WTC11 (cell line): ENCODE data around the gene XRCC5. TPM values are rescaled to one million over a fixed set of nuclear protein-coding genes. Genes with fewer than 3 reads are reported as not detected.

ENCODE experiments used
- ATAC-seq: fragments of 200-7000 bp; cut with Tn5 transposase; 2 replicates; pipeline ENCODE4 v1.10.0; 2021; ENCODE audit warnings: mild to moderate bottlenecking, moderate library complexity
- CTCF ChIA-PET: fragments of 300-600 bp; sonication (Branson Sonifier 250); formaldehyde crosslinking; loops from one replicate; lab custom pipeline; 2021; ENCODE audit warnings: antibody characterized with exemption; lab: Charles Lee
- POLR2A ChIA-PET: fragments of 350-600 bp; sonication (Branson Sonifier 250); formaldehyde crosslinking; loops from one replicate; lab custom pipeline; 2021; ENCODE audit warnings: antibody characterized with exemption; lab: Charles Lee
- DNase-seq: peaks from one replicate; pipeline ENCODE4 v3.0.0; 2021; ENCODE audit warnings: low spot score
- H3K27ac Mint-ChIP-seq: 2 replicates; pipeline ENCODE4 v1.8.0; 2021; ENCODE audit warnings: mixed read lengths
- H3K27me3 Mint-ChIP-seq: 2 replicates; pipeline ENCODE4 v1.8.0; 2021; ENCODE audit warnings: low read depth, mild to moderate bottlenecking, moderate library complexity, mixed read lengths
- H3K36me3 Mint-ChIP-seq: 2 replicates; pipeline ENCODE4 v1.8.0; 2021; ENCODE audit warnings: mixed read lengths
- H3K4me1 Mint-ChIP-seq: 2 replicates; pipeline ENCODE4 v1.8.0; 2022; ENCODE audit warnings: mixed read lengths
- H3K4me3 Mint-ChIP-seq: 2 replicates; pipeline ENCODE4 v1.8.0; 2021; ENCODE audit warnings: mild to moderate bottlenecking, moderate library complexity, mixed read lengths
- H3K9me3 Mint-ChIP-seq: 2 replicates; pipeline ENCODE4 v1.8.0; 2021; ENCODE audit warnings: mixed read lengths
- ATF2 ChIP-seq: sonication (generic); formaldehyde crosslinking; IDR thresholded peaks from 2 replicates; pipeline ENCODE4 v1.8.1; 2022; ENCODE audit warnings: low read depth, missing genetic modification reagents, borderline replicate concordance
- CDX4 ChIP-seq: fragments of 250-450 bp; sonication (Bioruptor Pico); IDR thresholded peaks from 2 replicates; pipeline ENCODE4 v1.9.0; 2021; ENCODE audit warnings: moderate library complexity, mild to moderate bottlenecking, inconsistent platforms, borderline replicate concordance
- ETV6 ChIP-seq: sonication (generic); formaldehyde crosslinking; IDR thresholded peaks from 2 replicates; pipeline ENCODE4 v1.8.1; 2022; ENCODE audit warnings: mild to moderate bottlenecking, missing genetic modification reagents
- FOXJ3 ChIP-seq: sonication (generic); formaldehyde crosslinking; IDR thresholded peaks from 2 replicates; pipeline ENCODE4 v1.9.0; 2021; ENCODE audit warnings: missing genetic modification reagents, mild to moderate bottlenecking, borderline replicate concordance
- GRHL2 ChIP-seq: fragments of 250-450 bp; sonication (Bioruptor Pico); IDR thresholded peaks from 2 replicates; pipeline ENCODE4 v1.8.0; 2022; ENCODE audit warnings: mild to moderate bottlenecking, moderate library complexity; ENCODE audit not compliant: insufficient replicate concordance, severe bottlenecking
- IRF2 ChIP-seq: sonication (generic); formaldehyde crosslinking; IDR thresholded peaks from 2 replicates; pipeline ENCODE4 v1.8.0; 2022; ENCODE audit warnings: low read depth, missing genetic modification reagents, borderline replicate concordance
- KAT7 ChIP-seq: sonication (generic); formaldehyde crosslinking; IDR thresholded peaks from 2 replicates; pipeline ENCODE4 v1.8.1; 2023; ENCODE audit warnings: missing genetic modification reagents, mild to moderate bottlenecking, borderline replicate concordance
- MLX ChIP-seq: sonication (generic); formaldehyde crosslinking; IDR thresholded peaks from 2 replicates; pipeline ENCODE4 v1.8.1; 2023; ENCODE audit warnings: mild to moderate bottlenecking, missing genetic modification reagents, moderate library complexity
- MXD4 ChIP-seq: fragments of 250-450 bp; sonication (Bioruptor Pico); IDR thresholded peaks from 2 replicates; pipeline ENCODE4 v1.8.0; 2021; ENCODE audit warnings: mild to moderate bottlenecking, moderate library complexity, borderline replicate concordance
- NFYB ChIP-seq: sonication (generic); formaldehyde crosslinking; conservative IDR thresholded peaks from 2 replicates; pipeline ENCODE4 v1.8.0; 2022; ENCODE audit warnings: low read depth, missing genetic modification reagents
- NR1H2 ChIP-seq: sonication (generic); formaldehyde crosslinking; IDR thresholded peaks from 2 replicates; pipeline ENCODE4 v1.9.0; 2021; ENCODE audit warnings: mild to moderate bottlenecking, moderate library complexity, missing genetic modification reagents
- PREB ChIP-seq: sonication (generic); formaldehyde crosslinking; IDR thresholded peaks from 2 replicates; pipeline ENCODE4 v1.8.1; 2022; ENCODE audit warnings: mild to moderate bottlenecking, missing genetic modification reagents, moderate library complexity, borderline replicate concordance
- TEAD4 ChIP-seq: sonication (generic); formaldehyde crosslinking; IDR thresholded peaks from 2 replicates; pipeline ENCODE4 v1.8.0; 2022; ENCODE audit warnings: mild to moderate bottlenecking, missing genetic modification reagents
- ZBTB21 ChIP-seq: sonication (generic); formaldehyde crosslinking; IDR thresholded peaks from 2 replicates; pipeline ENCODE4 v1.8.1; 2023; ENCODE audit warnings: mild to moderate bottlenecking, missing genetic modification reagents, borderline replicate concordance
- ZNF121 ChIP-seq: sonication (generic); formaldehyde crosslinking; IDR thresholded peaks from 2 replicates; pipeline ENCODE4 v1.8.0; 2023; ENCODE audit warnings: missing genetic modification reagents
- ZNF263 ChIP-seq: sonication (generic); formaldehyde crosslinking; IDR thresholded peaks from 2 replicates; pipeline ENCODE4 v1.8.1; 2022; ENCODE audit warnings: low read depth, mild to moderate bottlenecking, moderate library complexity, missing genetic modification reagents
- ZNF423 ChIP-seq: fragments of 250-450 bp; sonication (Bioruptor Pico); IDR thresholded peaks from 2 replicates; pipeline ENCODE4 v2.1.2; 2022; ENCODE audit warnings: mild to moderate bottlenecking, moderate library complexity
- total RNA-seq: library from RNA; stranded (reverse); gene quantifications from 3 replicates; pipeline ENCODE4 v1.2.3, GENCODE V29; 2021
- TF ChIP-seq, protein P1 (sequence below): sonication (generic); formaldehyde crosslinking; IDR thresholded peaks from 2 replicates; pipeline ENCODE4 v1.8.1; 2023; ENCODE audit warnings: mild to moderate bottlenecking, missing genetic modification reagents, moderate library complexity
- TF ChIP-seq, protein P2 (sequence below): fragments of 200-600 bp; IDR thresholded peaks from 2 replicates; pipeline ENCODE4 v1.8.0; 2022; ENCODE audit warnings: antibody characterized with exemption

XRCC5 gene
- total RNA-seq, 1 experiment from 2014 or later = 522 TPM

GRCh38 chr2:216109962-216110614 is 940 bp downstream of the XRCC5 start:
- peak overlapping the region; percentile 99 for H3K27ac Mint-ChIP-seq
- TF ChIP-seq GRHL2 (no peak), KAT7 (no peak), ETV6 (no peak), ZBTB21 (CRISPR knock-in tag) (no peak), ZNF423 (CRISPR knock-in tag) (no peak)
- TF ChIP-seq, all 79 proteins: peak for 0
- ATAC-seq (no peak), DNase-seq (no peak)
- ChIA-PET POLR2A (interaction anchor here (3.5 kb wide), 1 partner anchor 28 kb away, joined by 46 read pairs; the partner anchor contains the start of genes PECR and TMEM169), CTCF (interaction anchor here (0.7 to 3.0 kb wide), 6 partner anchors 17 to 104 kb away, joined by 3 to 22 read pairs (median 4); partner anchors contain the start of genes PECR and TMEM169)
- Mint-ChIP-seq H3K36me3 (peaks cover 50% of the 10 kb centered on the region), H3K4me3 (peak overlapping the region; percentile 100), H3K9me3 (no peaks in the 10 kb centered on the region), H3K4me1 (peaks cover 53% of the 10 kb centered on the region), H3K27me3 (no peaks in the 10 kb centered on the region; the same call in 1 of the 2 replicates)

DNA sequence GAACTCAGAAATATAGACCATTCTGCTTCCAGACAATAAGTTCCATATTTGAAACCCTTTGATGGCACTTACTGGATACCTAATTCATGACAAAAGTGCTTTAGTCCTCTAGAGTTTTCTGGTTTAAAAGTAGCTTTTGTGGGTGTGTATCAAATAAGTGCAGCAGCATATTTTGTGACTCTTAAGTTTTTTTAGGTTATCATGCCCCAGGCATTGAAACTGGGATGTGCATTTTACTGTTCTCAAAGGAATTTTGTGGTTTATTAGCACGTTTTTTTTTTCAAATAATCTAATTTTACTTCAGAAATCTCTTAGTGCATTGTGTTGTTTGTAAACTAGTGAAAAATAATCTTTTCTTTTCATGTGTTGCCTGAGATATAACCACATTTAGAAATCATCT is 1.5 kb downstream of the XRCC5 start:
- ATAC-seq (no peak), DNase-seq (no peak)
- Mint-ChIP-seq H3K27ac (peak overlapping the region; percentile 99), H3K27me3 (no peaks in the 10 kb centered on the region; the same call in 1 of the 2 replicates), H3K4me1 (peaks cover 57% of the 10 kb centered on the region), H3K4me3 (peak overlapping the region; percentile 100), H3K9me3 (no peaks in the 10 kb centered on the region), H3K36me3 (peaks cover 55% of the 10 kb centered on the region)
- POLR2A ChIA-PET = interaction anchor here (3.5 kb wide), 1 partner anchor 28 kb away, joined by 46 read pairs; the partner anchor contains the start of genes PECR and TMEM169
- CTCF ChIA-PET = interaction anchor here (0.7 to 2.1 kb wide), 3 partner anchors 17 to 104 kb away, joined by 3 to 4 read pairs (median 4); no protein-coding TSS in a partner anchor
- TF ChIP-seq KAT7 (no peak), ATF2 (CRISPR knock-in tag) (no peak), IRF2 (CRISPR knock-in tag) (no peak)
- TF ChIP-seq, protein P1, sequence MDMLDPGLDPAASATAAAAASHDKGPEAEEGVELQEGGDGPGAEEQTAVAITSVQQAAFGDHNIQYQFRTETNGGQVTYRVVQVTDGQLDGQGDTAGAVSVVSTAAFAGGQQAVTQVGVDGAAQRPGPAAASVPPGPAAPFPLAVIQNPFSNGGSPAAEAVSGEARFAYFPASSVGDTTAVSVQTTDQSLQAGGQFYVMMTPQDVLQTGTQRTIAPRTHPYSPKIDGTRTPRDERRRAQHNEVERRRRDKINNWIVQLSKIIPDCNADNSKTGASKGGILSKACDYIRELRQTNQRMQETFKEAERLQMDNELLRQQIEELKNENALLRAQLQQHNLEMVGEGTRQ = no peak
- TF ChIP-seq, protein P2, sequence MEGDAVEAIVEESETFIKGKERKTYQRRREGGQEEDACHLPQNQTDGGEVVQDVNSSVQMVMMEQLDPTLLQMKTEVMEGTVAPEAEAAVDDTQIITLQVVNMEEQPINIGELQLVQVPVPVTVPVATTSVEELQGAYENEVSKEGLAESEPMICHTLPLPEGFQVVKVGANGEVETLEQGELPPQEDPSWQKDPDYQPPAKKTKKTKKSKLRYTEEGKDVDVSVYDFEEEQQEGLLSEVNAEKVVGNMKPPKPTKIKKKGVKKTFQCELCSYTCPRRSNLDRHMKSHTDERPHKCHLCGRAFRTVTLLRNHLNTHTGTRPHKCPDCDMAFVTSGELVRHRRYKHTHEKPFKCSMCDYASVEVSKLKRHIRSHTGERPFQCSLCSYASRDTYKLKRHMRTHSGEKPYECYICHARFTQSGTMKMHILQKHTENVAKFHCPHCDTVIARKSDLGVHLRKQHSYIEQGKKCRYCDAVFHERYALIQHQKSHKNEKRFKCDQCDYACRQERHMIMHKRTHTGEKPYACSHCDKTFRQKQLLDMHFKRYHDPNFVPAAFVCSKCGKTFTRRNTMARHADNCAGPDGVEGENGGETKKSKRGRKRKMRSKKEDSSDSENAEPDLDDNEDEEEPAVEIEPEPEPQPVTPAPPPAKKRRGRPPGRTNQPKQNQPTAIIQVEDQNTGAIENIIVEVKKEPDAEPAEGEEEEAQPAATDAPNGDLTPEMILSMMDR = no peak

GRCh38 chr2:216111122-216111521 is 2.0 kb downstream of the XRCC5 start:
- no peaks in the 10 kb centered on the region; the same call in 1 of the 2 replicates for H3K27me3 Mint-ChIP-seq
- H3K4me1 Mint-ChIP-seq = peaks cover 59% of the 10 kb centered on the region
- H3K27ac Mint-ChIP-seq = peak overlapping the region; percentile 94
- ChIA-PET CTCF (no interaction called here), POLR2A (no interaction called here)
- DNase-seq (no peak), ATAC-seq (no peak)
- H3K9me3 Mint-ChIP-seq = no peaks in the 10 kb centered on the region
- peak overlapping the region; percentile 100 for H3K4me3 Mint-ChIP-seq
- peak; percentile 73; the same call in 1 of the 2 replicates for TF ChIP-seq ZNF121
- no peak for TF ChIP-seq NR1H2
- TF ChIP-seq, all 79 proteins: peak for 1
- peaks cover 59% of the 10 kb centered on the region for H3K36me3 Mint-ChIP-seq

GRCh38 chr2:216112926-216113325 is 3.8 kb downstream of the XRCC5 start:
- DNase-seq = no peak
- peaks cover 77% of the 10 kb centered on the region for H3K36me3 Mint-ChIP-seq
- H3K9me3 Mint-ChIP-seq = no peaks in the 10 kb centered on the region
- no peak overlapping the region for H3K4me3 Mint-ChIP-seq
- peaks cover 58% of the 10 kb centered on the region for H3K4me1 Mint-ChIP-seq
- H3K27ac Mint-ChIP-seq = peak overlapping the region; percentile 94
- no peak for TF ChIP-seq NFYB (CRISPR knock-in tag)
- no peak for TF ChIP-seq FOXJ3 (CRISPR knock-in tag)
- no peak for TF ChIP-seq CDX4 (CRISPR knock-in tag)
- TF ChIP-seq MXD4 (CRISPR knock-in tag) = no peak
- no peak for TF ChIP-seq PREB
- no peak for TF ChIP-seq ZNF263 (CRISPR knock-in tag)
- TF ChIP-seq MLX (CRISPR knock-in tag) = no peak
- no peak for TF ChIP-seq TEAD4 (CRISPR knock-in tag)
- TF ChIP-seq, protein P1 = no peak
- TF ChIP-seq ZBTB21 (CRISPR knock-in tag) = no peak
- no peaks in the 10 kb centered on the region for H3K27me3 Mint-ChIP-seq
- ATAC-seq = no peak
- ChIA-PET CTCF (interaction anchor here (1.5 kb wide), 1 partner anchor 79 kb away, joined by 4 read pairs; no protein-coding TSS in a partner anchor), POLR2A (interaction anchor here (2.0 kb wide), 1 partner anchor 31 kb away, joined by 6 read pairs; the partner anchor contains the start of genes PECR and TMEM169)
